HG02763 (cell line): ENCODE measurements around the gene SYNE2.
"Not testable (repeated sequence)": the region's sequence is repeated elsewhere in the genome, so short reads cannot be mapped to it uniquely, and the experiment has no call there.

Experiments used
- ATAC-seq: cut with Tn5 transposase; IDR thresholded peaks from one replicate; pipeline ENCODE4 v1.9.1; 2021; ENCODE audit warnings: mild to moderate bottlenecking, moderate library complexity; ENCODE audit not compliant: unreplicated experiment

Gene SYNE2

DNA sequence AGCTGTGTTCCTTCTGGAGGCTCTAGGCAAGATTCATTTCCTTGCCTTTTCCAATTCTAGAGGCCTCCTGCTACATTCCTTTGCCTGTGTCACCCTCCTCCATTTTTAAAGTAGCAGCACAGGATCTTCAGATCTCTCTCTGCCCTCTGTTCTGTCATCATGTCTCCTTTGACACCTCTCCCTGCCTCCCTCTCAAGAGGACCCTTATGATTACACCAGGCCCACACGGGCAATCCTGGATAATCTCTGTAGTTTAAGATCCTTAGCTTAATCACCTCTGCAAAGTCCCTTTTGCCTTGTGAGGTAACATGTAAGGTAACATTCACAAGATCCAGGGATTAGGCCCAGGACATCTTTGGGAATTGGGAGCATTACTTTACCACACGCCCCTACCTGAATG is 155.2 kb downstream of the SYNE2 start:
- no peak for ATAC-seq

DNA sequence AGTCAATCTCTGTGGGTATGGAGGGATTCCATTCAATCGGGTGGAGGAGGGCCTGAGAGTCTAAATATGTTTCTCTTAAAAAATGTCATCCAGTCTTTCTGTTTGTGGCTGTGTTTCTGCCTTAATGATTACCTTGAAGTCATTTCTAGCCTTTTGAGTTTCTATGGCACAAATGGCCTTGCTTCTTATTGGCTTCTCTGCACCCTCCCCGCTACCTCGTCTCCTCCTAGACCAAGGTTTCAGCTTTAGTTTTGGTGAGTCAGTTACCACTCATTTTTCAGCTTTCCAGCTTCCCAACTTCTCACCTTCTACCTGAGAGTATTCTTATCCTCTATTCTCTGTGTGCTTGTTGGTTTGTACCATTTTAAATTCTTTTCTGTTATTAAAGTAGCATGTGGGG is 159.2 kb downstream of the SYNE2 start:
- ATAC-seq = no peak

DNA sequence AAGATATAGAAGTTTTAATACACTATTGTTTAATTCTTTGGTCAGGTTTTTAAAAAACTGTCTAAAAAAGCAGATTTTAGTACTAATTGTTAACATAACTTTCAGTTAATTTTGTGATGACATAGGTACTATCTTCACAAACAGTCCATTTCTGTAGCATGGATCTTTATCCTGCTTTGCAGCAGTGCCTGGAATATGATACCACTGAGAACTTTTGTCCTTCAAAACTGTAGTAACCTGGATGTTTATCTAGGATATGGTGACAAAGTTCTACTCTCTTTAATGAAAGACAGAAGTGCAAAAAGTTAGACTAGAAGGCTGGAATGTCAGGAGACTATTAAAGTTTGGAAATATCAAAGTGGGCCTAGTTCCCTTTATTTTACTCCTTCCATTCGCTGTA is 159.9 kb downstream of the SYNE2 start:
- ATAC-seq = no peak

DNA sequence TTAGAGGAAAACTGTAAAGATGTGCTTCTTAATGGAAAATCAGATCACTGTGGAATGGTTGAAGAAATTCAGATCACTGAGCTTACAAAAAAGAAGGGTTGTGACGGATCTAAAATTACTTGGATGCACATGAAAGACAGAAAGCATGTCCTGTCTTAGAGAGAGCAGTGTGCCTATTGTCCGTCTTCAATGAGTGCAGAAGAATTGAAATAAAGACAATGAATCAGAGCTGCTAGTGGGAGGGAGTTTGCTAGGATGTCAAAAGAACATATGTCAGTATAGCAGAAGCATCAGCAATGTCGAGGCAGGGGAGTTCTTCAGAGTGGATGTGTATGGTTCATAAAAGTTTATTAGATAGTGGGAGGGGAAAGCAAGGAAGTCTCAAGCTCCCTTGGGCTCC is 172.7 kb downstream of the SYNE2 start:
- no peak for ATAC-seq

DNA sequence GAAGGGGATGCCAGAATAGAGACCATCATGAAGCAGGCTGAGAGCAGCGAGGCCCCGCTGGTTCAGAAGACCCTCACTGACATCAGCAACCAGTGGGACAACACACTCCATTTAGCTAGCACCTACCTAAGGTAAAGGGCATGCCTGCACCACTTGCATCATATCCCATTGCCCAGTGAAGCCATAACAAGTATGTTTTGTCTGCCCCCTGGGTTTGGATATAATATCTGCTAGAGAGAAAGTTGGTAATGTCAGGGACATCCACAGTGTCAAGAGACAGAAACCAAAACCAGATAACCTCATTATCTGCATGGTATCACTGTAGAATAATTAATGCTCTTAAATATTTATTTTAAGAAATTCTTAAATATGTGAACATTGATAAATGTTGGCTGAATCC is 173.8 kb downstream of the SYNE2 start:
- no peak for ATAC-seq

DNA sequence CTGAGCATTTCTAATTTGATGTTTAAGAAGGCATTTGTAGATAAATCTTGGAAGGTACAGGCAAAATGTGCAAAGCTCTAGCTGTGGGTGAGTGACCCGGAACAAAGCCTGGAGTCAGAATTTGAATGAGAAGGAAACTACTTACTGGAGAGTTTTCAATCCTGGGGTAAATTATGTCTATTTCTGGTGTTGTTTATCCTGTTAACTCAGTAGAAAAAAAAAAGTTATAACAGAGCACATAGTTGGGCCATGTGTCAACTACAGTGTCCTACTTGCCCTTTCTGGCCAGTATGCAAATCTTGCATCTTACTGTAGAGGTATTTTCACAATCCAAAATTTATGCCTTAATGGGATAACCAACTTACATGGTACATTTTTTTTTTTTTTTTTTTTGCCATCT is 182.3 kb downstream of the SYNE2 start:
- no peak for ATAC-seq

DNA sequence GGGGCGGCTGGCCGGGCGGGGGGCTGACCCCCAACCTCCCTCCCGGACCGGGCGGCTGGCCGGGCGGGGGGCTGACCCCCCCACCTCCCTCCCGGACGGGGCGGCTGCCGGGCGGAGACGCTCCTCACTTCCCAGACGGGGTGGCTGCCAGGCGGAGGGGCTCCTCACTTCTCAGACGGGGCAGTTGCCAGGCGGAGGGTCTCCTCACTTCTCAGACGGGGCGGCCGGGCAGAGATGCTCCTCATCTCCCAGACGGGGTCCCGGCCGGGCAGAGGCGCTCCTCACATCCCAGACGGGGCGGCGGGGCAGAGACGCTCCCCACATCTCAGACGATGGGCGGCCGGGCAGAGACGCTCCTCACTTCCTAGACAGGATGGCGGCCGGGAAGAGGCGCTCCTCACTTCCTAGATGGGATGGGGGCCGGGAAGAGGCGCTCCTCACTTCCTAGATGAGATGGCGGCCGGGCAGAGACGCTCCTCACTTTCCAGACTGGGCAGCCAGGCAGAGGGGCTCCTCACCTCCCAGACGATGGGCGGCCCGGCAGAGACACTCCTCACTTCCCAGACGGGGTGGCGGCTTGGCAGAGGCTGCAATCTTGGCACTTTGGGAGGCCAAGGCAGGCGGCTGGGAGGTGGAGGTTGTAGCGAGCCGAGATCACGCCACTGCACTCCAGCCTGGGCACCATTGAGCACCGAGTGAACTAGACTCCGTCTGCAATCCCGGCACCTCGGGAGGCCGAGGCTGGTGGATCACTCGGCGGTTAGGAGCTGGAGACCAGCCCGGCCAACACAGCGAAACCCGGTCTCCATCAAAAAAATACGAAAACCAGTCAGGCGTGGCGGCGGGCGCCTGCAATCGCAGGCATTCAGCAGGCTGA is 185.3 kb downstream of the SYNE2 start:
- ATAC-seq = not testable (repeated sequence)

DNA sequence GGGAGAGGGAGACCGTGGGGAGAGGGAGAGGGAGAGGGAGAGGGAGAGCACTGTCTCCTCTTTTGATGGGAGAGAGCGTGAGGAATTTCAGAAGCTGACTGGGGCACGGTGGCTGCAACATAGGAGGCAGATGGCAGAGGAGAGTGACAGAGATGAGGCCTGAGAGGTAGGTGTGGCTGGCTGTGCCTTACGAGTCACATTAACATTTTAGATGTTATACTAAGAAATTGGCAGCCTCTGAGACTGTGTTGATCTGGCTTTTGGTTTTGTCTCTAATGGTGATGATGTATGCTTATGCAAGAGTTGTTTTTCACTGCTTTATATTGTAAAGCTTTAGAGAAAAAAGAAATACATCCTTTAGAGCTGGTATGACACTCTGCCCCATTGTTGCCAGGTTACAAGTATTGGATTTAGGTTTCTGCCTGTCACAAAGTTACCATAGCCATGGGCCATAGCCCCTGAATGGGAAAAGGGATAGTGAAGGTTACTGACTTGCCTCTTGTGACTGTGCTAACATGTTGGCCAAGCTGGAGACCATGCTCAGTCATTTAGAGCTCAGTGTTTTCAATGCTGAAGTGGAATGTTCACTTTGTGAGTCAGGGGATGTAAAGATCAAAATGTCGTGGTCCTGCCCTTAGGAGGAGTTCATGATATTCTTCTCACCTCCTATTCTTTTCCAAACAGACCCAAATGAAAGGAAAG is 186.2 kb downstream of the SYNE2 start:
- no peak for ATAC-seq

DNA sequence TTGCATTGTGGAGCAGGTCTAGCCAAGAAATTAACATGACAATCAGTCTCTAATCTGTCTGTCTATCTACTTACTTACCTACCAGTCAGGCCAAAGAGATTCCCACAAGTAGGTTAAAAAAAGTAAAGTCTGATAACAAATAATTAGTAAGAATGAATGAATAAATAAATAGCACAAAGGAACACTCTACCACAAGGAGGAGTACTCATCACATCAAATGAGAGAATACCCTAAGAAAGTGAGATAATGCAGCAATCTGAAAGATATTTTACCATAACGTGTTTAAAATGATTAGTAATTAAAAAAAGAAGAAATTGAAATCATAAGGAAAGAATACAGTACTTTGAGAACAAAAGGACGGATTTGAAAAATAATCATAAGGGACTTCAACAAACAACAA is 187.2 kb downstream of the SYNE2 start:
- no peak for ATAC-seq

DNA sequence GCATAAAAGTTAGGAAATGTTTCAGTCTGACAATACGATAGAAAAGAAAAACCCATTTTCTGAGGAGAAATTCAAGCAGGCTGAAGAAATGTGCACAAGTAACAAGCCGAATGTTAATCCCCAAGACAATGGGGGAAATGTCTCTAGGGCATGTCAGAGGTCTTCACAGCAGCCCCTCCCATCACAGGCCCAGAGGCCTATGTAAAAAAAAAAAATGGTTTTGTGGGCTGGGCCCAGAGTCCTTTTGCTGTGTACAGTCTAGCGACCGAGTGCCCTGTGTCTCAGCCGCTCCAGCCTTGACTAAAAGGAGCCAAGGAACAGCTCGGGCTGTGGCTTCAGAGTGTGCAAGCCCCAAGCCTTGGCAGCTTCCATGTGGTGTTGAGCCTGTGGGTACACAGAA is 190.5 kb downstream of the SYNE2 start:
- not testable (repeated sequence) for ATAC-seq

DNA sequence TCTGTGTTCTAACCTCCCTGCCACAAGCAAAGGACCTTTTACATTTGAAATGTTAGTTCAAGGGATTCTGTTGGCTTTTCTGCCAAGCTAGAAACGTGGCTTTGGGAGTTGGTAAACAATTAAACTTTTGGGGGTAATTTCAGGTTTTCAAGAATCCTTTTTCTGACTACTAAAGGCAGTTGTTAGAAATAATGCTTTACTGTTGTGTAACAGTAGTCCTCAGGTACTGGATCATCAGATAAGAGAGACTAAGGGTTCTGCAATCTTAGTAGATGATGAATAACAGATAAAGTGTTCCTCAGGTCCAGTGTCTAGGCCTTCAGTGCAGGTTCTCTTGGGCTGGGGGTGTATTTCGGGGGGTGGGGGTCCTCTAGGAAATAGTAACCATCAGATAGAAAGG is 192.3 kb downstream of the SYNE2 start:
- ATAC-seq = no peak

DNA sequence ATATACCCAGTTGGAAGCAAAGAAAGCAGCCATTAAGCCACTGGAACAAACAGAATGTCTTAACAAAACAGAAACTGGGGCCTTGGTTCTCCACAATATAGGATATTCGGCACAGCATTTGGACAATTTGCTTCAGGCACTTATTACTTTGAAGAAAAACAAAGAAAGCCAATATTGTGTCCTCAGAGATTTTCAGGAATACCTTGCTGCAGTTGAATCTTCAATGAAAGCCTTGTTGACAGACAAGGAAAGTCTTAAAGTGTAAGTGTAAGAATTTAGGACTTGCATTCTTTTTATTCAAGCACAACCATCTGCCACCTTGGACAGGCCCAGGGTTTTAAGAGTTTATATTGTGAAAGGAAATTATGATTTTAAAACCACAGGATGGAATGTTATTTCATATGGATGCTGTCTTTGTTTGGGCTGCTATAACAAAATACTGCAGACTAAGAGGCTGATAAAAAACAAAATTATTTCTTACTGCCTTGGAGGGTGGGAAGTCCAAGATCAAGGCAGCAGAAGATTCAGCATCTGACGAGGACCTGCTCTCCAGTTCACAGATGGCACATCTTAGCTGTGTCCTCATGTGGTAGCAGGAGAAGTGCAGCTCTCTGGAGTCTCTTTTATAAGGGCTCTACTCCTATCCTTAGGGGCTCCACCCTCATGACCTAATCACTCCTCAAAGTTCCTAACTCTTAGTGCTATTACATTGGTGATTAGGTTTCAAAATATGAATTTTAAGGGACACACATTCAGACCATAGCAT is 197.0 kb downstream of the SYNE2 start:
- no peak for ATAC-seq

DNA sequence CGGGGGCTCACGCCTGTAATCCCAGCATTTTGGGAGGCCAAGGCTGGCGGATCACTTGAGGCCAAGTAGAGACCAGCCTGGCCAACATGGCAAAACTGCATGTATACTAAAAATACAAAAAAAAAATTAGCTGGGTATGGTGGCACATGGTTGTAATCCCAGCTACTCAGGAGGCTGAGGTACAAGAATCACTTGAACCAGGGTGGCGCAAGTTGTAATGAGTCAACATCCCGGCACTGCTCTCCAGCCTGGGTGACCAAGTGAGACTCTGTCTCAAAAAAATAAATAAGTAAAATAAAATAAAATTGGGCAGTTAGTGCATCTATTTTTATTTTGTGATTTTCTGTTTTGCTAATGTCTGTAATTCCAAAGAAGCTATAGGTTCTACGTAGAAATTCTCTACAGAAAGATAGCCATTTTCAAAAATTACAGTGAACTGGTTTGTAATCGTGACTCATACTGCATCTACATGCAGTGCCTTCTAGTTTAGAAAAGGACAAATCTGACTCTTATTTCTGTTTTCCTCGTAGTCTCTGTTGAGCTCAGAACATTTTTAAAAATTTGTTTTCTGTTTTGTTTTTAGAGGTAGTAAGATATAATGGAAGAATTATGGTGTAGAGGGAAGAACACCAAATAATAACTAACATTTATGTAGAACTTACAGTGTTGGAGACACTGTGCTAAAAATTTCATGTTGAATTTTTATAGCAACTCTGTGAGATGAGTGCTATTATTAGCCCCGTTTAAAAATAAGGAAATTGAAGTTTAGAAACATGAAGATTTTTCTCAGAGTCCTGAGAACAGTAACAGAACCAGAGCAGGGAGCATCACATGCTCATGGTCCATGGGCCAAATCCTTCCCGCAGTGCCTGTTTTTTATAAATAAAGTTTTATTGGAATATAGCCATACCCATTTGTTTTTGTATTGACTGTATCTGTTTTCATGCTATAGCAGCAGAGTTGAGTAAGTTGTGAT is 201.2 kb downstream of the SYNE2 start:
- no peak for ATAC-seq

DNA sequence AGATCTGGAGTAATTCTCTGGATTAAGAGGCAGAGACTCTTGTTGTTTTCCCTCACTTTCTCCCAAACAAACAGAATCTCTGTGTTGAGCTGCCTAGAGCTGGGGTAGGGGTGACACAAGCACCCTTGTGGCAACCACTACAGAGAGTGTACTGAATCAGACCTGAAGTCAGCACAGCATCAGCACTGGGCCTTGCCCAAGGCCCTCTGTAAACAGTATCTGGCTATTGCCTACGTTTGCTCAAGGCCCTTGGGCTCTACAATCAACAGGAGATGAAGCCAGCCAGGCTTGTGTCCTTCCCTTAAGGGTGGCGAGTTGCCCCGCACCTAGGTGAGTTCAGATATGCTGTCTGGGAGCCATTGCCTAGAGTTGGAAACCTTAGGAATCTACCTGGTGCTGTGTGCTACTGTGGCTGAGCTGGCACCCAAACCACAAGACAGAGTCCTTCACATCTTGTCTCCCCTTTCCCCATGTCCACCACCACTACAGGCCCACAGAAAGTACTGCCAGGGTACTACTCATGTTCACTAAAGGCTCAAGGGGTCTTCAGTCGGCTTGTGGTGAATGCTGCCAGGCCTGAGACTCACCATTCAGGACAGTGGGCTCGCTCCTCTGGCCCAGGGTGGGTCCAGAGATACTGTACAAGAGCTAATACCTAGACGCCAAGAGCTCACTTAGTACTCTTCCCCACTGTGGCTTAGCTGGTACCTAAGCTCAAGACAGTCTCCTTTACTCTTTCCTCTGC is 206.8 kb downstream of the SYNE2 start:
- no peak for ATAC-seq

DNA sequence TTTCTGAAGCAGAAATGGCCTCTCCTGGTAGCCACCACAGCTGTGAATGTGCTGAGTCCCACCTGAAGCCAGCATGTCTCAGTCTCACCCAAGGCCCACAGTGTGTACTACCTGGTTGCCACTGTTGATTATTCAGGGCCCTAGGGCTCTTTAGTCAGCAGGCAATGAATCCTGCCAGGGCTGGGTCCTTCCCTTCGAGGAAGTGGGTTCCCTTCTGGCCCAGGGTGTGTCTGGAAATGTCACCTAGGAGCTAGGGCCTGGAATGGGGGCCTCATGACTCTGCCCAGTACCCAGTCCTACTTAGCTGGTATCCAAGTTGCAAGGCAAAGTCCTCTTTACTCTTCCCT is 207.4 kb downstream of the SYNE2 start:
- ATAC-seq = no peak

DNA sequence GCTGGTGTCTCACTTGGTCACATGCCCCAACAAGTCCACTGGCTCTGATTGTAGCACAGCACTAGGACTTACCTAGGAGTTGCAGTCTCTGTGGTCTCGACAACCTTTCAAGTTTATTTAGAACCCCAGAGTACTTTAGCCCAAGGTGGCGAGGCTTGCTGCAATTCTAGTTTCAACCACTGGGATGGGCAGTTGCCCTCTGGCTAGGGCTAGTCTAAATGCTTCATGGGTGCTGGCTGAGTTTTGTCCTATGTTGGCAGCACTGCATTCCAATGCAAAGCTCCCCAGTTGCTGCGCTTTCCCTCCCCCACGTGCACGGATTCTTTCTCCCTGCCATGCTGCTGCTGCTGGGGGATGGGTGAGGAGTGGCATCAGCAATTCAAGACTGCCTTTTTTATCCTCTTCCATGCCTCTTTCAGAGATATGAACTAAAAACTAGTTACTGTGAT is 207.9 kb downstream of the SYNE2 start:
- no peak for ATAC-seq

DNA sequence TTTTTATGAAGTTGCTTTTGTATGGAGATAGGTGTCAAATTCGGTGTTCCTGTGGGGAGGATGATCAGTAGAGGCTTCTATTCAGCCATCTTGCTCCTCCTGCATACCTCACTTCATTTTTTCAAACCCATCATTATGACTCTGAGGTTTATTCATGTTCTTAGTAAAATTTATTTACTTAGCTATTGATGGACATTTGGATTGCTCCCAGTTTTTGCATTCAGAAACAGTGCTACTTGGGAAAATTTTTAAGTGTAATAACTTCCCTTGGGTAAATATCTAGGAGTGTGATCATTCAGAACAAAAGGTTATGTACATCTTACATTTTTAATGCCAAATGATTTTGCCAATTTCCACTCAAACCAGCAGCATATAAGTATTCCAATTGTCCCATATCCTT is 208.3 kb downstream of the SYNE2 start:
- ATAC-seq = no peak

DNA sequence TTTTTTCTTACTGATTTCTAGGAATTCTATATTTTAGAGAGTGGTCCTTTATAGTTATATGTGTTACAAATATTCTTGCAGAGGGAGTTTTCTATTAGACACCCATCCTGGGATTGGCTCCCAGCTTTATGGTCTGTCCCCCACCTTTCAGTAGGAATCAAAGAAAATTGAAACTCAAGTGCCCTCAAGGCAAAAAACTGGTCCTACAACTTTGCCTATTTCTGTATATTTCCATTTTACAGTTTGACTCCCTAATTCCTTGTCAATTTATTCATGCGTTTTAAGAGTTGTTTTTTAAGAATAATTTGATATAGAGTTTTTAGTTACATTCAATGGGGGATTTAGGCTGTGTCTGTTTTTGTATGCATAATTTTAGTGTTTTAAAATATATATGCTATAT is 208.9 kb downstream of the SYNE2 start:
- ATAC-seq = no peak

DNA sequence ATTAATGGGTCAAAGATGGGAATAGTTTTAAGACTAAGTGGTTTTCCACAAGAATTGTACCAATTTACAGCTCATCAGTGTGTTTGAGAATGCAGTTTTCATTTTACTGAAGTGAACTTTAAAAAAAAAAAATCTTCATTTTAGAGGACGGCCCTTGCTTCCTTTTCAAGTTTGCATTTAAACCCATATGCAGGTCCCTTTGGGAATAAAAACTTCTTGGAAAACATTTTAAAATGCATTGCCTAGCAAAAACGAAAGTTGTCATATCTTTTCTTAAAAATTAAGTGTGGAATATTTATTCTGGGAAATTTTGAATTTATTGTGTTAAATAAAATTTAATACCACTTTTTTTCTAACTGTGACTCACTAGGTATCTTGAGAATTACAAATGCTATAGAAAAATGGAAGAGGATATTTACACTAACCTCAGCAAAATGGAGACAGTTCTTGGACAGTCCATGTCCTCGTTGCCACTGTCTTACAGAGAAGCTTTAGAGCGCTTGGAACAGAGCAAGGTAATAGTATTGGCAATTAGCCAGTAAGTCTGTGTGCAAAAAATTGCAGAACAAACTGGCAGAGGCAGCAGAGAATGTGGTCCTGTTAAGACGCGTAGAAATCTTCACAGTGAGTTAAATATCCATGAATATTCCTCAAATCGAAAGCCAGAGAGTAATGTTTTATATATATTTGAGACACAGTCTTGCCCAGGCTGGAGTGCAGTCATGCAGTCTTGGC is 209.7 kb downstream of the SYNE2 start:
- ATAC-seq = no peak
